GM18502 (cell line): Measurements from ENCODE around the gene TRMT112.
"Not testable (repeated sequence)": the region's sequence is repeated elsewhere in the genome, so short reads cannot be mapped to it uniquely, and the experiment has no call there.

Source experiments
- ATAC-seq: cut with Tn5 transposase; IDR thresholded peaks from one replicate; pipeline ENCODE4 v1.9.1; 2021; ENCODE audit warnings: mild to moderate bottlenecking; ENCODE audit not compliant: unreplicated experiment, poor library complexity

The TRMT112 gene

GRCh38 chr11:64334764-64335735, 17.7 kb upstream of the TRMT112 start:
- peak; percentile 78 for ATAC-seq

- ATAC-seq, result no peak
These were observed 16.2 kb upstream of the TRMT112 start for GRCh38 chr11:64333556-64333955.

- ATAC-seq, result peak; percentile 46
These were observed 14.4 kb upstream of the TRMT112 start for GRCh38 chr11:64331569-64332371.

GRCh38 chr11:64330888-64331287, 13.5 kb upstream of the TRMT112 start:
- ATAC-seq, result no peak

- ATAC-seq, result no peak
These were observed 10.6 kb upstream of the TRMT112 start for GRCh38 chr11:64327993-64328392.

- ATAC-seq, result no peak
These were observed 10.0 kb upstream of the TRMT112 start for GRCh38 chr11:64327375-64327774.

- ATAC-seq, result no peak
These were observed 7.5 kb upstream of the TRMT112 start for GRCh38 chr11:64324692-64325469.

- not testable (repeated sequence) for ATAC-seq
These were observed 6.6 kb upstream of the TRMT112 start for GRCh38 chr11:64323984-64324383.

- ATAC-seq, result no peak
These were observed 6.0 kb upstream of the TRMT112 start for GRCh38 chr11:64323373-64323772.

GRCh38 chr11:64322925-64323260, 5.5 kb upstream of the TRMT112 start:
- ATAC-seq, result no peak

GRCh38 chr11:64321533-64321932, 4.2 kb upstream of the TRMT112 start:
- no peak for ATAC-seq

- ATAC-seq, result no peak
These were observed 3.7 kb upstream of the TRMT112 start for GRCh38 chr11:64321026-64321425.

- no peak for ATAC-seq
These were observed 3.2 kb upstream of the TRMT112 start for GRCh38 chr11:64320556-64320955.

GRCh38 chr11:64318766-64319761, 1.7 kb upstream of the TRMT112 start:
- no peak for ATAC-seq

- peak; percentile 75 for ATAC-seq
These were observed 804 bp upstream of the TRMT112 start, which contains the start of gene PRDX5 for GRCh38 chr11:64317961-64318765. Gene PRDX5 (plus strand): TSS chr11:64318121. CDS start chr11:64318216, 95 bp downstream.

GRCh38 chr11:64316672-64317324, 561 bp downstream of the TRMT112 start:
- peak; percentile 13 for ATAC-seq

GRCh38 chr11:64315667-64316526, 1.5 kb downstream of the TRMT112 start:
- ATAC-seq, result not testable (repeated sequence)
